Subcutaneous adipose tissue (tissue), 4 donors: ENCODE data around the gene PTPN23. TPM values are rescaled to one million over a fixed set of nuclear protein-coding genes. Genes with fewer than 3 reads are reported as not detected.

ENCODE experiments used
- total RNA-seq, 4 donors: library from RNA; depleted of rRNA; stranded (reverse); fragments of >200 nt; gene quantifications; one replicate each; pipeline ENCODE4 v1.1.0, GENCODE V29; 2016
- TF ChIP-seq, protein P1 (sequence below): fragments of 450-650 bp; IDR thresholded peaks from one replicate; pipeline ENCODE4 v1.5.1; 2016; ENCODE audit warnings: low read depth, mild to moderate bottlenecking, control low read depth, antibody characterized with exemption, moderate library complexity

PTPN23 gene, protein sequence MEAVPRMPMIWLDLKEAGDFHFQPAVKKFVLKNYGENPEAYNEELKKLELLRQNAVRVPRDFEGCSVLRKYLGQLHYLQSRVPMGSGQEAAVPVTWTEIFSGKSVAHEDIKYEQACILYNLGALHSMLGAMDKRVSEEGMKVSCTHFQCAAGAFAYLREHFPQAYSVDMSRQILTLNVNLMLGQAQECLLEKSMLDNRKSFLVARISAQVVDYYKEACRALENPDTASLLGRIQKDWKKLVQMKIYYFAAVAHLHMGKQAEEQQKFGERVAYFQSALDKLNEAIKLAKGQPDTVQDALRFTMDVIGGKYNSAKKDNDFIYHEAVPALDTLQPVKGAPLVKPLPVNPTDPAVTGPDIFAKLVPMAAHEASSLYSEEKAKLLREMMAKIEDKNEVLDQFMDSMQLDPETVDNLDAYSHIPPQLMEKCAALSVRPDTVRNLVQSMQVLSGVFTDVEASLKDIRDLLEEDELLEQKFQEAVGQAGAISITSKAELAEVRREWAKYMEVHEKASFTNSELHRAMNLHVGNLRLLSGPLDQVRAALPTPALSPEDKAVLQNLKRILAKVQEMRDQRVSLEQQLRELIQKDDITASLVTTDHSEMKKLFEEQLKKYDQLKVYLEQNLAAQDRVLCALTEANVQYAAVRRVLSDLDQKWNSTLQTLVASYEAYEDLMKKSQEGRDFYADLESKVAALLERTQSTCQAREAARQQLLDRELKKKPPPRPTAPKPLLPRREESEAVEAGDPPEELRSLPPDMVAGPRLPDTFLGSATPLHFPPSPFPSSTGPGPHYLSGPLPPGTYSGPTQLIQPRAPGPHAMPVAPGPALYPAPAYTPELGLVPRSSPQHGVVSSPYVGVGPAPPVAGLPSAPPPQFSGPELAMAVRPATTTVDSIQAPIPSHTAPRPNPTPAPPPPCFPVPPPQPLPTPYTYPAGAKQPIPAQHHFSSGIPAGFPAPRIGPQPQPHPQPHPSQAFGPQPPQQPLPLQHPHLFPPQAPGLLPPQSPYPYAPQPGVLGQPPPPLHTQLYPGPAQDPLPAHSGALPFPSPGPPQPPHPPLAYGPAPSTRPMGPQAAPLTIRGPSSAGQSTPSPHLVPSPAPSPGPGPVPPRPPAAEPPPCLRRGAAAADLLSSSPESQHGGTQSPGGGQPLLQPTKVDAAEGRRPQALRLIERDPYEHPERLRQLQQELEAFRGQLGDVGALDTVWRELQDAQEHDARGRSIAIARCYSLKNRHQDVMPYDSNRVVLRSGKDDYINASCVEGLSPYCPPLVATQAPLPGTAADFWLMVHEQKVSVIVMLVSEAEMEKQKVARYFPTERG (N-terminal part only)
- total RNA-seq, result 10 to 100 TPM; 14.0 to 27.3 (median 19.9) TPM

DNA sequence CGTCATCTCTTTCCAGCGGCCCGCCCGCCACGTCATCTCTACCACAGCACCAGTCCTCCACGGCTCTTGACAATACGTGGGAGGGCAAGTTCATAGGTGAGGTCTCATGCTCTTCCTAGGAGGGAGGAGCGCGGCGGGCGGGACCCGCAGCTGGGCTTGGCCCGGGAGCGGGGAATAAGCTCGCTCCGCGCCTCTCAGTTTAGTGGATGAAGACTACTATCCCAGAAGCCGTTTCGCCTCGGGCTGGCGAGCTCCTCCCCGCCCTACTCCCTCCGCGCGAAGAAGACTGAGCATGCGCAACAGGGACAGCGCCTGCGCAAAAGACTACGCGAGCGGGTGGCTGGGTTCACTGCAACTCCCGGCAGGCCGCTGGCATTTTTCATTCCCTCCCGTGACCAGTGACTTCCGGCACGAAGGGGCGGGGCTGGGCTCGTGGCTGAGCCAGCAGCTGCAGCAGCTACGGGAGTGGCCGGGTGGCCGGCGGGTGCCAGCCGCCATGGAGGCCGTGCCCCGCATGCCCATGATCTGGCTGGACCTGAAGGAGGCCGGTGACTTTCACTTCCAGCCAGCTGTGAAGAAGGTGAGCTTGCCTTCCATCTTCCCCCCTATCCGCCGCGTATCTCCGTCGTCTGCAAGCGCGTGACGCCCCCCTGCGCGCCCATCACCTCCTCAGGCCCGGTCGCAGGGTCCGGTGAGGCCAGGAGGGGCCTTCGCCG, at the start of gene PTPN23:
Gene PTPN23, plus strand, starts transcription at position 421 of the 716 bp plus-strand sequence. Its CDS starts 76 bp downstream, at position 497.
- TF ChIP-seq, protein P1, sequence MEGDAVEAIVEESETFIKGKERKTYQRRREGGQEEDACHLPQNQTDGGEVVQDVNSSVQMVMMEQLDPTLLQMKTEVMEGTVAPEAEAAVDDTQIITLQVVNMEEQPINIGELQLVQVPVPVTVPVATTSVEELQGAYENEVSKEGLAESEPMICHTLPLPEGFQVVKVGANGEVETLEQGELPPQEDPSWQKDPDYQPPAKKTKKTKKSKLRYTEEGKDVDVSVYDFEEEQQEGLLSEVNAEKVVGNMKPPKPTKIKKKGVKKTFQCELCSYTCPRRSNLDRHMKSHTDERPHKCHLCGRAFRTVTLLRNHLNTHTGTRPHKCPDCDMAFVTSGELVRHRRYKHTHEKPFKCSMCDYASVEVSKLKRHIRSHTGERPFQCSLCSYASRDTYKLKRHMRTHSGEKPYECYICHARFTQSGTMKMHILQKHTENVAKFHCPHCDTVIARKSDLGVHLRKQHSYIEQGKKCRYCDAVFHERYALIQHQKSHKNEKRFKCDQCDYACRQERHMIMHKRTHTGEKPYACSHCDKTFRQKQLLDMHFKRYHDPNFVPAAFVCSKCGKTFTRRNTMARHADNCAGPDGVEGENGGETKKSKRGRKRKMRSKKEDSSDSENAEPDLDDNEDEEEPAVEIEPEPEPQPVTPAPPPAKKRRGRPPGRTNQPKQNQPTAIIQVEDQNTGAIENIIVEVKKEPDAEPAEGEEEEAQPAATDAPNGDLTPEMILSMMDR, result no peak

DNA sequence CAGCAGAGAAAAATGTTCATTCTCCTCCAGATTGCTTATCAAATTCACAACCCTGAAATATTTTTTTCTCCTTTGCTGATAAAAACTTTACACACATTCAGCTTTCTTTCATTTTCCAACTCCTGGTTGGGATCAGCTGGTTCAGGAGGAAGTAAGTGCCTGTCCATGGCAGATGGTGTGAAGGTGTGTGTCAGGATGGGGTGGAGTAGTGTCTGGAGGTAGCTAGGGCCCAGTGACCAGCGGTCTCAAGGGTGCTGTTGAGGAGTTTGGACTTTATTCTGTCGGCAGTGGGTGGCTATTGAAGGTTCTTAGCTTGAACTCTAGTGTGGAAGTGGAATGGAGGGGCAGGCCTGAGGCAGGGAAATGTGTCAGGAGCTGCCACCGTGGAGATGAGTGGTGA, 46.9 kb upstream of the PTPN23 start:
- TF ChIP-seq, protein P1, result no peak

DNA sequence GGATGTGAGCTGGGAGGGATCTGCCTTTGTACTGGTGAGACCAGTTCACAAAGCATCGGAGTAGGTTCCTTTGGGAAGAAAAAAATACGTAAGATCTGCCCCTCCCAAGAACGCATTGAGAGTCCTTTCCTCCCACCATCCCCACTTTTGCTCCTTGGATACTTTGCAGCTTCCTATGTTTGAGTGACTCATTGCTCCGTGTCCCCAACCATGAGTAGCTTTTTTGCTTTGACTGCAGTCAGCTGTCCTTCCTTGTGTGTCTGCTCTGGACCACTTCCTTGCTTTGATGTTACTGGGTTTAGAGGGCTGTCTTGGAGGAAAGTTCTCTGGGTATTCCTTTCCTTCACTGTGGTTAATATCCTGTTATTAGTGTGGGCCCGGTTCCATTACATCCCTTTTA, 43.2 kb upstream of the PTPN23 start:
- TF ChIP-seq, protein P1, result no peak

DNA sequence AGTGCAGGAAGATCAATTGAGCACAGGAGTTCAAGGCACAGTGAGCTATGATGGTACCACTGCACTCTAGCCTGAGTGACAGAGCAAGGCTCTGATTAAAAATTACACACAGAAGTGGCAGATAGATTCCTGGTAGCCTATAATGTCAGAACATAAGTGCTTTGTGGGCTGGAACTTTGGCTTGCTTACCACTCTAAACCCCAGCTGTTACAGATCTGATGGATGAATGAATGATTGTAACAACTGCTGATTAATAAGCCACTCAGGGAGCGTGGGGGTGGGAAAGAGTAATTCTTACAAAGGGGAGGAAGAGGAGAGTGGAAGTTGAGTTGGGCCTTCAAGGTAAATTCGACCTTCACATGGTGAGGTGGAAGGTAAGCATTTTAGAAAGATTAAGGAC, 40.9 kb upstream of the PTPN23 start:
- TF ChIP-seq, protein P1, result no peak

DNA sequence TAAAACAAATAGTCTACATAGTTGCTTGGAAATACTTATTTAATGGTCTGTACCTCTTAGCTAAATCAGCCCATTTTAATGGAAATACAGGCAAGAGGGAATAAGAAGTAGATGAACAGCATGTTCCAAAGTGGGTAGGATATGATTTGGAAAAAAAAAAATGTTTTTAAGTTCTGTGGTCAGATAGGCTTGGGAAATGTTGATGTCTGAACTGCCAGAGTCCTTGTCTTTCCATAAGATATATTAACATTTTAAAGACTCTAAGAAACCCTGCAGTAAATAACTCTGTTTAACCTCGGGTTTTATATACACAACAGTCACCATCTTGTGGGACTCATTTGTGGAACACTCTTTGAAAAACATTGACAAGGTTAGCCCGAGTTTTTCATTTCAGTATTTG, 40.0 kb upstream of the PTPN23 start:
- TF ChIP-seq, protein P1, result no peak

DNA sequence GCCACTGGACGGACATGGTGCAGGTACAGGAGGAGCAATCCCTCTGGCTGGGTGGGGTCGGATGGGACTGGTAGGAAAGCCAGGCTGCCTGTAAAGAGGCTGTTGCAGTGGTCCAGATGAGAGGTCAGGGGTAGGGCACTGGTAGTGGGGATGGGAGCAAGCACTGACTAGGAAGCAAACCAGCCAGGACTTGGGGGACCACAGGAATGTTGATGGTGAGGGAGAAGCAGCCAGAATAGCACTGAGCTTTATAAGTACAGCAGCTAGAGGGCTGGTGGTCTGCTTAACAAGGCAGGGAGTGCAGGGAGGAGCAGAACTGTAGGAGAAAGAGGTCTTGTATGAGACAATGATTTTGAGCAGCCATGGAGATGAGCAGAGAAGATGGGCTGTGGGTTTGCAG, 38.7 kb upstream of the PTPN23 start:
- TF ChIP-seq, protein P1, result no peak
